ENCODE results near the gene AGPAT4. TPM values are rescaled to one million over a fixed set of nuclear protein-coding genes. Genes with fewer than 3 reads are reported as not detected.

Gene AGPAT4
- total RNA-seq, 2 experiments from 2014 or later, result 0.95 to 1.3 TPM

- H4K20me1 ChIP-seq (ENCODE audit: insufficient read depth, low read length), result no peaks in the 10 kb centered on the region
- H3K9me2 ChIP-seq (ENCODE audit: insufficient read depth, low read length), result no peaks in the 10 kb centered on the region
- H3K27ac ChIP-seq (ENCODE audit: low read depth, low read length, poor library complexity, severe bottlenecking), result no peak overlapping the region
- peaks cover 7% of the 10 kb centered on the region; the same call in 1 of the 2 replicates for H3K9me3 ChIP-seq (ENCODE audit: low read length)
- H3K79me2 ChIP-seq (ENCODE audit: insufficient read depth, low read depth, low read length), result no peaks in the 10 kb centered on the region
- no peak overlapping the region for H3K4me2 ChIP-seq (ENCODE audit: low read length)
- intact Hi-C loops (cut with micrococcal nuclease; ENCODE audit: unreplicated experiment), result no loop called here
- ChIA-PET CTCF (ENCODE audit: unreplicated experiment) (no interaction called here), POLR2A (interaction anchor here (0.5 to 1.4 kb wide), 2 partner anchors 44 to 1872 kb away, joined by 3 read pairs; no protein-coding TSS in a partner anchor)
- no TSS peak for BruUV-seq (replicated peaks)
- DNase-seq (ENCODE audit: low spot score), result no peak
- H3K4me3 ChIP-seq (ENCODE audit: low read depth, low read length, poor library complexity, severe bottlenecking), result no peak overlapping the region
- H2AFZ ChIP-seq (ENCODE audit: low read length), result no peak overlapping the region
- no peaks in the 10 kb centered on the region for H3K4me1 ChIP-seq (ENCODE audit: insufficient read depth, low read length, poor library complexity, severe bottlenecking)
- TF ChIP-seq EZH2phosphoT487 (IDR thresholded peaks at IDR 0.05; ENCODE audit: borderline replicate concordance, low read depth, low read length) (no peak), CTCF (conservative IDR thresholded peaks at IDR 0.05; ENCODE audit: low read length) (no peak)
- no peaks in the 10 kb centered on the region for H3K36me3 ChIP-seq (ENCODE audit: insufficient read depth, low read length)
These were observed 66.7 kb downstream of the AGPAT4 start for GRCh38 chr6:161207200-161207599.

GRCh38 chr6:161204866-161205557, 68.8 kb downstream of the AGPAT4 start:
- TF ChIP-seq EZH2phosphoT487 (IDR thresholded peaks at IDR 0.05; ENCODE audit: borderline replicate concordance, low read depth, low read length) (no peak), CTCF (conservative IDR thresholded peaks at IDR 0.05; ENCODE audit: low read length) (no peak)
- Histone ChIP-seq H3K36me3 (ENCODE audit: insufficient read depth, low read length) (no peaks in the 10 kb centered on the region), H3K4me2 (ENCODE audit: low read length) (no peak overlapping the region), H3K4me1 (ENCODE audit: insufficient read depth, low read length, poor library complexity, severe bottlenecking) (no peaks in the 10 kb centered on the region), H2AFZ (ENCODE audit: low read length) (no peak overlapping the region), H3K79me2 (ENCODE audit: insufficient read depth, low read depth, low read length) (no peaks in the 10 kb centered on the region), H3K9me3 (ENCODE audit: low read length) (no peaks in the 10 kb centered on the region), H4K20me1 (ENCODE audit: insufficient read depth, low read length) (no peaks in the 10 kb centered on the region), H3K4me3 (ENCODE audit: low read depth, low read length, poor library complexity, severe bottlenecking) (no peak overlapping the region), H3K27ac (ENCODE audit: low read depth, low read length, poor library complexity, severe bottlenecking) (no peak overlapping the region), H3K9me2 (ENCODE audit: insufficient read depth, low read length) (no peaks in the 10 kb centered on the region)
- intact Hi-C loops (cut with micrococcal nuclease; ENCODE audit: unreplicated experiment), result no loop called here
- ChIA-PET CTCF (ENCODE audit: unreplicated experiment) (no interaction called here), POLR2A (no interaction called here)
- no peak for DNase-seq (ENCODE audit: low spot score)
- BruUV-seq (replicated peaks), result no TSS peak

GRCh38 chr6:161200610-161201370, 73.1 kb downstream of the AGPAT4 start:
- no peak overlapping the region for H2AFZ ChIP-seq (ENCODE audit: low read length)
- intact Hi-C loops (cut with micrococcal nuclease; ENCODE audit: unreplicated experiment), result no loop called here
- no peaks in the 10 kb centered on the region for H3K9me3 ChIP-seq (ENCODE audit: low read length)
- no TSS peak for BruUV-seq (replicated peaks)
- DNase-seq (ENCODE audit: low spot score), result no peak
- no peaks in the 10 kb centered on the region for H3K36me3 ChIP-seq (ENCODE audit: insufficient read depth, low read length)
- CTCF ChIA-PET (ENCODE audit: unreplicated experiment), result no interaction called here
- H3K4me1 ChIP-seq (ENCODE audit: insufficient read depth, low read length, poor library complexity, severe bottlenecking), result no peaks in the 10 kb centered on the region
- H3K79me2 ChIP-seq (ENCODE audit: insufficient read depth, low read depth, low read length), result no peaks in the 10 kb centered on the region
- no peak overlapping the region for H3K4me3 ChIP-seq (ENCODE audit: low read depth, low read length, poor library complexity, severe bottlenecking)
- TF ChIP-seq EZH2phosphoT487 (IDR thresholded peaks at IDR 0.05; ENCODE audit: borderline replicate concordance, low read depth, low read length), result no peak
- TF ChIP-seq CTCF (conservative IDR thresholded peaks at IDR 0.05; ENCODE audit: low read length), result peak; percentile 28; the same call in 1 of the 2 replicates
- H3K9me2 ChIP-seq (ENCODE audit: insufficient read depth, low read length), result no peaks in the 10 kb centered on the region
- no peak overlapping the region for H3K4me2 ChIP-seq (ENCODE audit: low read length)
- no peak overlapping the region for H3K27ac ChIP-seq (ENCODE audit: low read depth, low read length, poor library complexity, severe bottlenecking)
- POLR2A ChIA-PET, result no interaction called here
- no peaks in the 10 kb centered on the region for H4K20me1 ChIP-seq (ENCODE audit: insufficient read depth, low read length)
